WTC11 (cell line): Measurements from ENCODE around the gene MTA3. TPM values are rescaled to one million over a fixed set of nuclear protein-coding genes. Genes with fewer than 3 reads are reported as not detected.

ENCODE experiments used
- ATAC-seq: fragments of 200-7000 bp; cut with Tn5 transposase; 2 replicates; pipeline ENCODE4 v1.10.0; 2021; ENCODE audit warnings: mild to moderate bottlenecking, moderate library complexity
- CTCF ChIA-PET: fragments of 300-600 bp; sonication (Branson Sonifier 250); formaldehyde crosslinking; loops from one replicate; lab custom pipeline; 2021; ENCODE audit warnings: antibody characterized with exemption; lab: Charles Lee
- POLR2A ChIA-PET: fragments of 350-600 bp; sonication (Branson Sonifier 250); formaldehyde crosslinking; loops from one replicate; lab custom pipeline; 2021; ENCODE audit warnings: antibody characterized with exemption; lab: Charles Lee
- DNase-seq: peaks from one replicate; pipeline ENCODE4 v3.0.0; 2021; ENCODE audit warnings: low spot score
- H3K27ac Mint-ChIP-seq: 2 replicates; pipeline ENCODE4 v1.8.0; 2021; ENCODE audit warnings: mixed read lengths
- H3K27me3 Mint-ChIP-seq: 2 replicates; pipeline ENCODE4 v1.8.0; 2021; ENCODE audit warnings: low read depth, mild to moderate bottlenecking, moderate library complexity, mixed read lengths
- H3K36me3 Mint-ChIP-seq: 2 replicates; pipeline ENCODE4 v1.8.0; 2021; ENCODE audit warnings: mixed read lengths
- H3K4me1 Mint-ChIP-seq: 2 replicates; pipeline ENCODE4 v1.8.0; 2022; ENCODE audit warnings: mixed read lengths
- H3K4me3 Mint-ChIP-seq: 2 replicates; pipeline ENCODE4 v1.8.0; 2021; ENCODE audit warnings: mild to moderate bottlenecking, moderate library complexity, mixed read lengths
- H3K9me3 Mint-ChIP-seq: 2 replicates; pipeline ENCODE4 v1.8.0; 2021; ENCODE audit warnings: mixed read lengths
- AR ChIP-seq: fragments of 250-450 bp; sonication (Bioruptor Pico); IDR thresholded peaks from 2 replicates; pipeline ENCODE4 v1.9.0; 2021; ENCODE audit warnings: mild to moderate bottlenecking
- ATF3 ChIP-seq: sonication (generic); formaldehyde crosslinking; conservative IDR thresholded peaks from 2 replicates; pipeline ENCODE4 v1.8.1; 2022; ENCODE audit warnings: mild to moderate bottlenecking, missing genetic modification reagents
- FOXP4 ChIP-seq: sonication (generic); formaldehyde crosslinking; IDR thresholded peaks from 2 replicates; pipeline ENCODE4 v1.8.0; 2022; ENCODE audit warnings: mild to moderate bottlenecking, missing genetic modification reagents
- GTF2I ChIP-seq: fragments of 250-450 bp; sonication (Bioruptor Pico); conservative IDR thresholded peaks from 2 replicates; pipeline ENCODE4 v1.4.0; 2021; ENCODE audit warnings: mild to moderate bottlenecking
- HMGXB4 ChIP-seq: sonication (generic); formaldehyde crosslinking; IDR thresholded peaks from 2 replicates; pipeline ENCODE4 v1.8.1; 2023; ENCODE audit warnings: mild to moderate bottlenecking, moderate library complexity, missing genetic modification reagents
- PREB ChIP-seq: sonication (generic); formaldehyde crosslinking; IDR thresholded peaks from 2 replicates; pipeline ENCODE4 v1.8.1; 2022; ENCODE audit warnings: mild to moderate bottlenecking, missing genetic modification reagents, moderate library complexity, borderline replicate concordance
- RELA ChIP-seq: sonication (generic); formaldehyde crosslinking; IDR thresholded peaks from 2 replicates; pipeline ENCODE4 v1.8.1; 2022; ENCODE audit warnings: missing genetic modification reagents, mild to moderate bottlenecking, borderline replicate concordance
- USF1 ChIP-seq: sonication (generic); formaldehyde crosslinking; IDR thresholded peaks from 2 replicates; pipeline ENCODE4 v1.8.0; 2022; ENCODE audit warnings: mild to moderate bottlenecking, missing genetic modification reagents
- ZMAT4 ChIP-seq: fragments of 250-450 bp; sonication (Bioruptor Pico); IDR thresholded peaks from 2 replicates; pipeline ENCODE4 v1.9.0; 2021; ENCODE audit warnings: mild to moderate bottlenecking
- ZNF263 ChIP-seq: sonication (generic); formaldehyde crosslinking; IDR thresholded peaks from 2 replicates; pipeline ENCODE4 v1.8.1; 2022; ENCODE audit warnings: low read depth, mild to moderate bottlenecking, moderate library complexity, missing genetic modification reagents
- ZNF281 ChIP-seq: sonication (generic); formaldehyde crosslinking; IDR thresholded peaks from 2 replicates; pipeline ENCODE4 v1.8.0; 2023; ENCODE audit warnings: mild to moderate bottlenecking, missing genetic modification reagents
- ZNF317 ChIP-seq: sonication (generic); formaldehyde crosslinking; IDR thresholded peaks from 2 replicates; pipeline ENCODE4 v1.8.1; 2023; ENCODE audit warnings: low read depth, mild to moderate bottlenecking, moderate library complexity, missing genetic modification reagents, borderline replicate concordance
- ZNF423 ChIP-seq: fragments of 250-450 bp; sonication (Bioruptor Pico); IDR thresholded peaks from 2 replicates; pipeline ENCODE4 v2.1.2; 2022; ENCODE audit warnings: mild to moderate bottlenecking, moderate library complexity
- ZNF512 ChIP-seq: sonication (generic); formaldehyde crosslinking; IDR thresholded peaks from 2 replicates; pipeline ENCODE4 v1.8.1; 2022; ENCODE audit warnings: missing genetic modification reagents, borderline replicate concordance
- total RNA-seq: library from RNA; stranded (reverse); gene quantifications from 3 replicates; pipeline ENCODE4 v1.2.3, GENCODE V29; 2021

Gene MTA3
- total RNA-seq, 1 experiment from 2014 or later = 153 TPM

- no peak for TF ChIP-seq ZNF317 (CRISPR knock-in tag)
- no peak for TF ChIP-seq ZNF423
- TF ChIP-seq ATF3 (CRISPR knock-in tag) = no peak
Observed at GRCh38 chr2:42764901-42765300, 196.5 kb downstream of the MTA3 start (continued).

GRCh38 chr2:42765686-42766085, 197.3 kb downstream of the MTA3 start:
- no peaks in the 10 kb centered on the region for H3K9me3 Mint-ChIP-seq
- H3K4me3 Mint-ChIP-seq = no peak overlapping the region
- ChIA-PET CTCF (no interaction called here), POLR2A (no interaction called here)
- no peaks in the 10 kb centered on the region for H3K27me3 Mint-ChIP-seq
- H3K36me3 Mint-ChIP-seq = peaks cover 3% of the 10 kb centered on the region; the same call in 1 of the 2 replicates
- TF ChIP-seq ZNF281 (CRISPR knock-in tag) (no peak), ZNF512 (CRISPR knock-in tag) (no peak), ZNF263 (CRISPR knock-in tag) (no peak), HMGXB4 (CRISPR knock-in tag) (no peak)
- H3K27ac Mint-ChIP-seq = peak overlapping the region; percentile 67; the same call in 1 of the 2 replicates
- no peak for DNase-seq
- H3K4me1 Mint-ChIP-seq = peaks cover 15% of the 10 kb centered on the region
- ATAC-seq = no peak

GRCh38 chr2:42767080-42767898, 198.9 kb downstream of the MTA3 start:
- DNase-seq = no peak
- CTCF ChIA-PET = no interaction called here

More at GRCh38 chr2:42767080-42767898, 198.9 kb downstream of the MTA3 start:
- Mint-ChIP-seq H3K4me3 (no peak overlapping the region), H3K9me3 (no peaks in the 10 kb centered on the region), H3K27ac (no peak overlapping the region), H3K4me1 (peaks cover 16% of the 10 kb centered on the region)
- POLR2A ChIA-PET = no interaction called here
- no peak for ATAC-seq
- TF ChIP-seq FOXP4 = no peak
- TF ChIP-seq ZMAT4 = no peak
- no peak for TF ChIP-seq PREB (CRISPR knock-in tag)
- TF ChIP-seq GTF2I = no peak
- TF ChIP-seq AR = no peak
- no peak for TF ChIP-seq RELA (CRISPR knock-in tag)
- no peak for TF ChIP-seq USF1 (CRISPR knock-in tag)
- TF ChIP-seq, all 79 proteins: peak for 0
- no peaks in the 10 kb centered on the region for H3K27me3 Mint-ChIP-seq
- peaks cover 3% of the 10 kb centered on the region; the same call in 1 of the 2 replicates for H3K36me3 Mint-ChIP-seq
